HL-60 (cell line): Measurements from ENCODE around the gene LAMA5.

Source experiments
- DNase-seq, 2 experiments: peaks; one replicate each; pipeline ENCODE4 v3.0.0-alpha.2; 2010 to 2020; ENCODE audit warnings: low read depth in 1 of 2, low spot score in 1 of 2
- H3K27ac ChIP-seq: fragments of 250-450 bp; sonication (Bioruptor Pico); replicated peaks from 2 replicates; pipeline ENCODE4 v1.5.1; 2020; ENCODE audit warnings: mild to moderate bottlenecking, moderate library complexity
- H3K27me3 ChIP-seq: fragments of 250-450 bp; sonication (Bioruptor Pico); 2 replicates; pipeline ENCODE4 v1.5.1; 2021; ENCODE audit warnings: mild to moderate bottlenecking, moderate library complexity; ENCODE audit not compliant: insufficient read depth, poor library complexity, severe bottlenecking
- H3K4me3 ChIP-seq: replicated peaks from 2 replicates; pipeline ENCODE4 v1.5.1; 2011; ENCODE audit warnings: mild to moderate bottlenecking, control low read depth, low read length; ENCODE audit not compliant: insufficient read depth
- CTCF ChIP-seq: IDR thresholded peaks from one replicate; pipeline ENCODE4 v1.5.1; 2011; ENCODE audit warnings: low read length, control low read depth, inconsistent platforms; ENCODE audit not compliant: insufficient read depth
- GABPA ChIP-seq: IDR thresholded peaks from 2 replicates; pipeline ENCODE4 v1.6.1; 2012; ENCODE audit warnings: low read depth
- POLR2AphosphoS5 ChIP-seq: IDR thresholded peaks from 2 replicates; pipeline ENCODE4 v1.6.1; 2012; ENCODE audit warnings: low read depth
- REST ChIP-seq: IDR thresholded peaks from 2 replicates; pipeline ENCODE4 v1.6.1; 2012; ENCODE audit warnings: low read depth; ENCODE audit not compliant: insufficient replicate concordance
- SPI1 ChIP-seq: IDR thresholded peaks from 2 replicates; pipeline ENCODE4 v1.6.1; 2012; ENCODE audit warnings: low read depth, mild to moderate bottlenecking, borderline replicate concordance

LAMA5 gene

GRCh38 chr20:62327726-62328495 is 39.2 kb downstream of the LAMA5 start:
- no peak overlapping the region for H3K27ac ChIP-seq
- no peak for TF ChIP-seq REST
- no peak for TF ChIP-seq SPI1
- TF ChIP-seq POLR2AphosphoS5 = no peak
- no peak for TF ChIP-seq GABPA
- TF ChIP-seq CTCF = no peak
- H3K4me3 ChIP-seq = no peak overlapping the region
- DNase-seq = no peak
- H3K27me3 ChIP-seq = no peaks in the 10 kb centered on the region

- Histone ChIP-seq H3K27me3 (no peaks in the 10 kb centered on the region), H3K27ac (no peak overlapping the region), H3K4me3 (no peak overlapping the region)
- TF ChIP-seq POLR2AphosphoS5 = no peak
- no peak for TF ChIP-seq SPI1
- no peak for TF ChIP-seq GABPA
- no peak for TF ChIP-seq REST
- no peak for TF ChIP-seq CTCF
- no peak for DNase-seq
These were observed 40.0 kb downstream of the LAMA5 start for GRCh38 chr20:62326959-62327725.

- TF ChIP-seq SPI1 = no peak
- H3K4me3 ChIP-seq = no peak overlapping the region
- no peak overlapping the region for H3K27ac ChIP-seq
- DNase-seq = no peak
- H3K27me3 ChIP-seq = no peaks in the 10 kb centered on the region
These were observed 40.6 kb downstream of the LAMA5 start for GRCh38 chr20:62326559-62326958.

- no peak for TF ChIP-seq GABPA
- no peak for TF ChIP-seq SPI1
- TF ChIP-seq POLR2AphosphoS5 = no peak
- no peak for TF ChIP-seq REST
- no peak for TF ChIP-seq CTCF
These were observed 41.8 kb downstream of the LAMA5 start for GRCh38 chr20:62325172-62325905.

More at GRCh38 chr20:62325172-62325905, 41.8 kb downstream of the LAMA5 start:
- Histone ChIP-seq H3K4me3 (no peak overlapping the region), H3K27me3 (no peaks in the 10 kb centered on the region), H3K27ac (no peak overlapping the region)
- no peak for DNase-seq
